Right renal pelvis (tissue), 4 donors: Measurements from ENCODE around the gene SECTM1. TPM values are rescaled to one million over a fixed set of nuclear protein-coding genes. Genes with fewer than 3 reads are reported as not detected.
"Not testable (repeated sequence)": the region's sequence is repeated elsewhere in the genome, so short reads cannot be mapped to it uniquely, and the experiment has no call there.

Experiments
- DNase-seq, 4 donors: peaks; one replicate each; pipeline ENCODE4 v3.0.0-alpha.2; 2013; ENCODE audit warnings: low read depth in 4 of 4, low spot score in 3 of 4, missing footprints in 1 of 4
- polyA plus RNA-seq, 4 donors: library from polyadenylated mRNA; unstranded; fragments of 120-200 nt; gene quantifications; one replicate each; pipeline ENCODE4 v1.2.1, GENCODE V29; 2013; ENCODE audit not compliant: insufficient read length in 4 of 4

The SECTM1 gene
- 1 to 10 TPM; 1.3 to 2.4 (median 1.5) TPM for polyA plus RNA-seq

- no peak for DNase-seq
Observed at GRCh38 chr17:82333279-82334171, at the start of gene SECTM1. Gene SECTM1 (minus strand): TSS chr17:82333766. CDS start chr17:82327240, 6,526 bp downstream.

DNA sequence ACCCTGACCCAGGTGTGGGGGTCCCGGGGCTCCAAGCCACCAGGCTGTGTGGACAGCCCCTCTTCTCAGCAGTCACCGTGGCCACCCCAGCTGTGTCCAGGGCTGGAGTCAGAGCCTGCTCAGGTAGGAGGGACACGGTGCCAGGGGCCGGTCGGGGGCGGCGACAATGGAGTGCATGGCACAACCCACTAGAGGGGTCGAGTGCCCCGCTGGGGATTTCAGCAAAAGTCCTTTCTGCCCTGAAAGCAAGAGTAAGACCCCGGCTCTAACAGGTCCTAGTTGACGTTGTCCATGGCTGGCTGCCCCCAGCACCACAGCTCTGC, 49.3 kb upstream of the SECTM1 start:
- no peak for DNase-seq

DNA sequence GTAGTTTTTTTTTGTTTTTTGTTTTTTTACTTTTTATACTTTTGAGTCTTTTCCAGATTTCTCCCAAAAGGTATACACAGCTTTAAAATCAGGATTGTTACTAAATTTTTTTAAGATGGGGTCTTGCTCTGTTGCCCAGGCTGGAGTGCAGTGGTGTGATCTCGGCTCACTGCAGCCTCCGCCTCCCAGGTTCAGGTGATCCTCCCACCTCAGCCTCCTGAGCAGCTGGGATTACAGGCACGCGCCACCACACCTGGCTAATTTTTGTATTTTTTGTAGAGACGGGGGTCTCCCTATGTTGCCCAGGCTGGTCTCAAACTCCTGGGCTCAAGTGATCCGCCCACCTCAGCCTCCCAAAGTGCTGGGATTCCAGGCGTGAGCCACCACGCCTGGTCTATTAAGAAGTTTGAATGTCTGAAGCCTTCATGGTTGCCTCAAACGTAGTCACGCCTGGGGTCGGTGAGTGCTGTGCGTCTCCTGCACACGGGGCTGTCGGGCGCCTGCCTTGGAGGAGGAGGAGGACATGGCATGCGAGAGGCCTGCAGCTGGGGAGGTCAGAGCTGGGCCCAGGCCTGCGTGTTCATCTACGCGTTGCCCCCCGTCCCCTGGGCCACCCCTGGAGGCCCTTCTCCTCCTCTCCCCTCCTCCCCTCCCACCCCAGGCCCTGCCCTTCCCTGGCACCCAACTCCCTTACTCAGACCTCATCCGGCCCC, 48.8 kb upstream of the SECTM1 start:
- DNase-seq, result not testable (repeated sequence)

- DNase-seq, result not testable (repeated sequence)
Observed at GRCh38 chr17:82381703-82382009, 48.1 kb upstream of the SECTM1 start.

DNA sequence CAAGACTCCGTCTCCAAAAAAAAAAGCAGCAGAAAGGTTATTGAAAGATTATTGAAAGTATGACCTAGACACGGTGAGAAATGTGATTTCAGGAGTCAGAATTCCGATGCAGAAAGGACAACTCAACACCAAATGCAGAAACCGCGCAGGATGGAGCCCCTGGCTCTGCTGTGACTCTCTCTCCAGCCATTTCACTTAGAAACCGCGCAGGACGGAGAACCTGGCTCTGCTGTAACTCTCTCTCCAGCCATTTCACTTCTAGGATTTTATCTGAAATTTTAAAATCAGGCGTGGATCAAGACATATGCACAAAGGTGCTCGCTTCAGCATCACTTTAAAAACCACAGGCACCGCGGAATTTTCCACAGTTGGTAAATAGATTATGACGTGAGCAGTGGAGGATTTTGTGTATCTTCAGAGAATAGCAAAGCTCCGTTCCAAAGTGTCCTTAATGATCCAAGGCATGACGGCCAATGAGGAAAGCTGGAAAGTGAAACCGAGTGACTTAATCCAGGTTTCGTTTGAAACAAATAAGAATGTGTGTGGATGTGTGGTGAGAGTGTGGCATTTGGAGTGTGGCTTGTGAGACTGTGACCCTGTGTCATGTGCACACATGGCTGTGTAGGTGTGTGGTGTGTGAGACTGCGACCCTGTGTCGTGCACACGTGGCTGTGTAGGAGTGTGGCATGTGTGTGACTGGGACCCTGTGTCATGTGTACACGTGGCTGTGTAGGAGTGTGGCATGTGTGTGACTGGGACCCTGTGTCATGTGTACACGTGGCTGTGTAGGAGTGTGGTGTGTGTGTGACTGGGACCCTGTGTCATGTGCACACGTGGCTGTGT, 47.5 kb upstream of the SECTM1 start:
- no peak for DNase-seq

GRCh38 chr17:82378741-82379021, 45.1 kb upstream of the SECTM1 start:
- DNase-seq, result no peak

GRCh38 chr17:82377924-82378740, 44.6 kb upstream of the SECTM1 start:
- DNase-seq, result no peak

DNA sequence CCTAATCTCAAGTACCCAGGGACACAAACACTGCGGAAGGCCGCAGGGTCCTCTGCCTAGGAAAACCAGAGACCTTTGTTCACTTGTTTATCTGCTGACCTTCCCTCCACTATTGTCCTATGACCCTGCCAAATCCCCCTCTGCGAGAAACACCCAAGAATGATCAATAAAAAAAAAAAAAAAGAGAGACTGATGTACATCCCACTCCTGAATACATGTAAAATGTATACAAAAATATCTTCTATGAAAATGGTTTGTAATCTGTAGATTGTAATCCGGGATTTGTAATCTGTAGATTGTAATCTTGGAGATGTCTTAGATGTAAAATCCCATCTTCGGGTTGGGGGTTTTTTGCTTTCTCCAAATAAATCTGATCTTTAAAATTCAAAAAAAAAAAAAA, 43.7 kb upstream of the SECTM1 start:
- DNase-seq, result not testable (repeated sequence)

GRCh38 chr17:82376042-82376730, 42.6 kb upstream of the SECTM1 start:
- DNase-seq, result no peak

- DNase-seq, result no peak
Observed at GRCh38 chr17:82375359-82376041, 41.9 kb upstream of the SECTM1 start.

GRCh38 chr17:82374626-82375331, 41.2 kb upstream of the SECTM1 start:
- DNase-seq, result no peak

GRCh38 chr17:82373731-82374625, 40.4 kb upstream of the SECTM1 start:
- no peak for DNase-seq

- DNase-seq, result not testable (repeated sequence)
Observed at GRCh38 chr17:82373072-82373452, 39.5 kb upstream of the SECTM1 start.

DNA sequence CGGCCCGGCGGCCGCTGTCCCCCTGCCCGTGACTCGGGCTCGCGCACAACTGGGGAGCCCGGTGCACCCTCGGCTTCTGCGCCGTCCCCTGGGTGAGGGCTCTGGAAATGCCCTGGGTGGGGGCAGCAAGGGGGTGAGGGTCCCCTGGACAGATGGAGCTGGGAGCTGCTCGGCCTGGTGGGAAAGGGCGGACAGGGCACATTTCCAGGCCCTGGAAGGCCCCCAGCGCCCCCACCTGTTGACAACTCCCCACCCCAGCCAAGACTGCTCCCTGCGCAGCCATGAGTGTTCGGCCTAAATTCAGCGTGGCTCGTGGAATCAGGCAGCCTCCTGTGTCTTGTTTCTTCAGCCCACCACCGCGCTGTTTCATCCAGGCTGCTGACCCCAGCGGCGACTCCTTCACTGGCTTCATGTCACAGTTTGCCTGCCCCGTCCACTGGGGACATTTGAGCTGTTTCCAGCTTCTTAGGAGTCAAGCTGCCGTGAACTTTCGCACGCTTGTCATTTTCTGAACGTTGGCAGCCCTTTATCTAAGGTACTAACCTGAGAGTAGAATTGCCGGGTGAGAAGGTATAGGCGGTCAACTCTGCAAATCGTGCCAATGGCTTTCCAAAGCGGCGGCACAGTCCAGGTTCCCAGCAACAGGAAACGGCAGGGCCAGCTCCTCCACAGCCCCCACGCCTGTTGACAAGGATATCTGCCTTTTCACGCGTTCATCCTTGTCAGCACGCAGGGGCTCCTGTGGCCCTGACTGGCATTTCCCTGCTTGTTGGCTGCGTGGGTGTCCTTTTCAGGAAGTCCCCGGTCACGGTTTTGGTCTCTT, 38.9 kb upstream of the SECTM1 start:
- DNase-seq, result no peak

- DNase-seq, result no peak
Observed at GRCh38 chr17:82371333-82372248, 38.0 kb upstream of the SECTM1 start, which contains the start of gene UTS2R. Gene UTS2R (plus strand): TSS chr17:82371765. CDS start chr17:82374325, 2,560 bp downstream.
